Ramos (cell line): ENCODE data around the gene GLT1D1.

Source experiments
- in situ Hi-C: fragments of 300-500 bp; cut with MboI; formaldehyde crosslinking; loops from one replicate; pipeline ENCODE4 v1.14.3; 2022; ENCODE audit warnings: low sequenced_read_pairs; ENCODE audit not compliant: unreplicated experiment

The GLT1D1 gene

DNA sequence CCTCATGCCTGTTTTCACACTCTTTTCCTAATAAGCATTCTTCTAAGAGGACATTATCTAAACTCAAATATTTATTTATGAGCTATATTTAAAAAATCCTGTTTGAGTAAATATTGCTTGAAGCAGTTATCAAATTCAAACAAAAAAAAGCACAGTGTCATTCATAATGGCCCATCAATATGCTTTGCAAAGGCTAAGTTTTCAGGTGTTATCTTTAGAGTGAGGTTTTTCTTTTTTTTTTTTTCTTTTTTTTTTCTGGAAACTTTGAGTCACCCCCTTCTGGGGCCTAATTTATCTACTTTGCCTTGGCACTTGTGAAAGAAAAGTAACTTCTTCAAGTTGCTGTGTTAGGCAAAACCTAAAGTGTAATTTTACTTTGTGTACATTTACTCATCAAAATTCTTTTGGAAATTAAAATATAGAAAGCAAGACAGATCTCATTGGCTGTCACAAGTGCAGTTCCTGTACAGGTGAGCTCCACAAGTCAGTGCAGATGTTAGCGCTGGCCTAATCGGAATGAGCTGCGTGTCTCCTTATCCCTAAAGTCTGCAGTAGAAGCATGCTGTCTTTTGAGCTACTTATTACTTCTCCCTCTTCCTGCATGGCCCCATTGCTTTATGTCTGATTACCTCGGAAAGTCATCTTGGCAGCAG, 53.3 kb downstream of the GLT1D1 start:
- in situ Hi-C loops = no loop called here

DNA sequence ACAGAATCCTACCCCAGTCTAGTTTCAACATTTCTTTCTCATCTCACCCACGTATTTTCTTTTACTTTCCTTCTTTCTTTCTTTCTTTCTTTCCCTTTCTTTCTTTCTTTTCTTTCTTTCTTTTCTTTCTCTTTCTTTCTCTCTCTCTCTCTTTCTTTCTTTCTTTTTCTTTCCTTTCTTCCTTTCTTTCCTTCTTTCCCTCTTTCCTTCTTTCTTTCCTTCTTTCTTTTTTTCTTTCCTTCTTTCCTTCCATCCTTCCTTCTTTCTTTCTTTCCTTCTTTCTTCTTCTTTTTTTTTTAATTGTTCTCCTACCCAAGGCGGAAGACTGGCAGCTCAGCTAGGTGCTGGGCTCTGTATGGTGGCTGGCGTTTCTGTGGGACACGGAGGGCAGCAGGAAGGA, 55.0 kb downstream of the GLT1D1 start:
- in situ Hi-C loops = no loop called here

DNA sequence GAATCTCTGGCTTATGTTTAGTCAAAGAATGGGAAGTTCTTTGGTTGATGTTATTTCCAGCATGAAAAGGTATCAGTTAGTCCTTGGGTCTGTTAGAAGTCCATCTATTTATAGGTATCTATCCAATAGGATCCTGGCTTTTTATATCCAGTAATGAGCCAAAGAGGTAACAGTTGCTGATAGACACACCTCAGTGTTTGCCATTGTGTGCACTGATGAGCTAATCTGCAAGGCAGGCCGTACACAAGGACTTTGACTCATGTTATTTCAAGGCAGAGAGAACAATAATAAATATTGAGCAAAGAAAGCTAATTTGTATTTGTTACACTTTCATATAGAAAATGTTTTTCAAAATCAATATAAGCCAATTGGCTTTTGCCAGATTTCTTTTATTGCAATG, 56.4 kb downstream of the GLT1D1 start:
- in situ Hi-C loops = no loop called here

DNA sequence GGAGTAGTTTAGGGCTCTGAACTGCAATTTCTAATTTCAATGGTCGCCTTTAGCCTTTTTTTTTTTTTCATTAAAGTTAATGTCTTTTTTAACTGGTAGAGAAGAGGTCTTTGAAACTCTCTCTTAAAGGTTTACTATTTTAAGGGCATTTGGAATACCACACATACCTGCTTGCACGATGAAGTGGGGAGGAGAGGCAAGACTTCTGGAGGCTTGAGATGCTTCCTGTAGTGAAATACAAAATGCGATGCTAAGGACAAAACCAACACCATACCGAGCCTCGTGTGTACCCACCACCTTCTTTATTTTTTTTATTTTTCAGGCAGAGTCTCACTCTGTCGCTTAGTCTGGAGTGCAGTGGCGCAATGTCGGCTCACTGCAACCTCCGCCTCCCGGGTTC, 57.4 kb downstream of the GLT1D1 start:
- in situ Hi-C loops = no loop called here

DNA sequence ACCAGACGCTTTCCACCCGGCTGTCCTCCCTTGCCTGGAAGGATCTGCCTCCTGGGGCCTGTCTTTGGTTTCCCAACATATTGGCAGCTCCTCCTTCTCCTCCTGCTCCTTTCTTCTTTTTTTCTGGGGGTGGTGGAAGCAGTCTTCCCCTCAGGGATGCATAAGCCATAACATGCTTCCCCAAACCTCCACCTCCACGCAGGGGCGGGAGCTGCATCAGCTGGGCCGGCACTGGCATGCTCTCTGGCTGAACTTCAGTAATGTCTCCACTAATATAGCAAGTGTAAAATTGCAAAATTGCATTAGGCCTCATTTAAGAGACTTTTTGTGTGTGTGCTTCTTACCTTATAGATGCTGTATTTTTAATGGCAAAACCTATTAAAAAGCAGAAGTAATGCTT, 58.6 kb downstream of the GLT1D1 start:
- in situ Hi-C loops = no loop called here

DNA sequence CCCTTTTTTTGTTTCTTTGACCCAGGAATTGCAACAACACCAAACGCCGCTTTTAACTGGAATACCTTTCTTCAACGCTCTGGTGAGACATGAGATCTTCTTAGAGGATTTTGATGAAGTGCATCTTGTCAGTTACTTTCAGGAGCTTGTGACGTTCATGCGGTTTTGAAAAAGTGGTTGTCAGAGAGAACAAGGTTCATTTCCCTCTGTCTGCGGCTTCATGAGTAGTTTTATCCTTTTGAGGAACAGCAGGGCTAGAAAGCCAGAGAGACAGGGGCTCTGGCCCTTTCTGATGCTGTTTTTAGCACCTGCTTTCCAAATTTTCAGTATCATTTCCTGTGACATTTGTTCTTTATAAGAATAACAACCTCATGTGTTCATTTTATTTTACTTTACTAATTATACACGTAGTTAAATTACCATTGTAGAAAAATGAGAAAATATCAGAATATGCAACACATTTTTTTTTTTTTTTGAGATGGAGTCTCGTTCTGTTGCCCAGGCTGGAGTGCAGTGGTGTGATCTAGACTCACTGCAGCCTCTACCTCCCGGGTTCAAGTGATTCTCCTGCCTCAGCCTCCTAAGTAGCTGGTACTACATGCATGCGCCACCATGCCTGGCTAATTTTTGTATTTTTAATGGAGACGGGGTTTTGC, 61.8 kb downstream of the GLT1D1 start:
- in situ Hi-C loops = no loop called here

DNA sequence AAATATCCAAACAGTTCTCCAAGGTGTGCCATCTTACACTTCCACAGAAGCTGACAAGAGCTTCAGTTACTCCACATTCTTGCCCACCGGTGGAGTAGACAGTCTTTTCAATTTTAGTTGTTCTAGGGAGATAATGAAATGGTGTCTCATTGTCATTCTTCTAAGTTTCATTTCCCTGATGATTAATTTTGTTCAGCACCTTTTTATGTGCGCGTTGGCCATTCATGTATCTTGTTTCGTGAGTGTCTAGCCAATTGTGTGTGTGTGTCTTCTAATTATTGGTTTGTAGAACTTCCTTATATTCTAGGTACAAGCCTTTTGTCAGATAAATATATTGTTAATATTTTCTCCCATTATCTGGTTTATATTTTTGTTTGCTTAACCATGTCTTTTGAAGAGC, 63.1 kb downstream of the GLT1D1 start:
- in situ Hi-C loops = no loop called here

DNA sequence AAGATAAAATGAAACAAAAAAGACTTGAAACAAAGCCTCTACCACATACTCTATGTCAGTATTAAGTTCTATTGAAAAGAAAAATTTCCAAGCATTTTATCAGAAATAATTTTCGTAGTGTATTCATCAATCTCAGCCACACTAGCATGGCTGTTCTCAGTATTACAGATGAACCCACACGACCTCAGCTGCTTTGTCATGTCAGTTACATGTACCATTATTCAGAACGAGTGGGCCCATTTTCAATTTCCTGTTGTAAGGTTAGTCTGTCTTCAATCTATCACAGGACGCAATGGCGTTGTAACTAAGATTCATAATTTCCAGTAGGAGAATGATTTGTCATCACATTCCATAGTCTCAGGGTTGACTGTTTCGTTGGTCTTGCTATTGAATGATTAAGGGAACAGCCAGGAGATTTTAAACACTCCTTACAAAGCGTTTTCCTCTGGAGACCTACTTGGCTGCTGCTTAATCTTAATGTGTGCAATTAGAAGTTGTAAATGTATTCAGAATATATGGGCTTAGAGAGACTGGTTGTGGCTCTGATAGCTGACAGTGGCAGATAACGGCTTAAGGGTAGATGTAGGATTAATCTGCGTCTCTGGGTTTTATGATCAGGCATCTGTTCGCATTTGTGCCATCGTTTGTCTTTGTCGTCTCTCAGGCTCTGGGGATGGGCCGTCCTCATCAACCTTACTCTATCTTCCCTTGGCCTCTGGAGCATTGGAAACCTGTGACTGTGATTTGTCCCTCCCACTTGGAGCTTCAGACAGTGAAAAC, 65.4 kb downstream of the GLT1D1 start:
- in situ Hi-C loops = no loop called here

DNA sequence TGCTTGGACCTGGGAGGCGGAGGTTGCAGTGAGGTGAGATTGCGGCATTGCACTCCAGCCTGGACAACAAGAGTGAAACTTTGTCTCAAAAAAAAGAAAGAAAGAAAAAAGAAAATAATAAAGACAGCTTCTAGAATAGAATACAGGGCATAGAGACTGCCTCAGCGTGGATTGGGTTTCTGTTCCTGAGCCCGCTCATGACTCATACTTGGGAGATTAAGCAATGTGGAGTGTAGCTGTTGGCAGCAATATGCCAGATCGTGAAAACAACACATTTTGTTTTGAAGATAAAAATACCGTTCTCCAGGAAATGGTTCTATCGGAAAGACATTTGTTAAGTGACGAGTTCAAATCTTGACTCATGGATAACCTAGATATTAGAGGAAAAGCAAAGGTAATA, 67.2 kb downstream of the GLT1D1 start:
- in situ Hi-C loops = no loop called here

DNA sequence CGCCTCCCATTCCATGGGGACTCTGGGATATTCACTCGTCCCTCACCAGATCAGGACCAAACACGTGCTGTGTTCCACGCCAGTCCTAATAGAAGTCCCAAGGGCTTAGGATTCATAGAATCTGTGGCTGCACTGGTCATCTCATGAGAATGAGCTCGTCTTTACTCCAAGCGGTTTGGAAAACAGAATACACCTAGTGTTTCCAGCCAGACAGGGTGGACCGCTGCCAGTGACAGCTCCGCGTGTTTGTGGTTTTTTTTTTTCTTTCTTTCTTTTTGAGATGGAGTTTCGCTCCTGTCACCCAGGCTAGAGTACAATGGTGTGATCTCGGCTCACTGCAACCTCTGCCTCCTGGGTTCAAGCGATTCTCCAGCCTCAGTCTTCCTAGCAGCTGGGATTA, 75.1 kb downstream of the GLT1D1 start:
- in situ Hi-C loops = no loop called here

DNA sequence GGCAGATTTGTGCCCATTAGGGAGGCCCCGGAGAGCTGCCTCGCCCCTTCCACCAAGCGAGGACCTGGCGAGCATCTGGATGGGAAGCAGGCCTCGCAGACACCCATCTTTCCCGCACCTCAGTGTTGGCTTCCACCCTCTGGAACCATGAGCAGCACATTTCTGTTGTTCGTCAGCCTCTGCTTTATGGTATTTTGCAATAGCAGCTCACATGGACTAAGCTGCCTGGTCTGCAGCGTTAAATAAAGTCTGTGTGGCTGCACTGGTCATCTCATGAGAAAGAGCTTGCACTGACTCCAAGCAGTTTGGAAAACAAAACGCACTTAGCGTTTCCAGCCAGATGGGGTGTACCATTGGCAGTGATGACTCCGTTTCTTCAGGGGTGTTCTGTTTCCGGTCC, 75.8 kb downstream of the GLT1D1 start:
- in situ Hi-C loops = no loop called here

DNA sequence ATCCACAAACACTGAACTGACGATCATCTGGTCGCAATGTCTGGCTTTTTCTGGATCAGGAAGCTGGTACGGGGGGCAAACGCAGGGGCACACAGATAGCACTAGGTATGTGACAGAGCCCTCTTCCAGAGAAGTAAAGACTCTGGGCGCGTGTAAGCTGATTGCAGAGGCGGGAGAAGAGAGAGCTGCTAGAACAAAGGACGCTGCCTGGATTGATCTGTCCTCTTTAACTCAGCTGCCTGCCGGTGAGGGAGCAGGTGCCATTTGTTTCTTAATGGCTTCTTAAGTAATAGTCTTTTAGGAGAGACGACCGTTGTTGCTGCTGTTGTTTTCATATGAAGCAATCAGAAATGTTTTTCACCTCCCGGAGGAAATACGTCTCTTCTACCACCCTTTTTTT, 77.3 kb downstream of the GLT1D1 start:
- in situ Hi-C loops = no loop called here

DNA sequence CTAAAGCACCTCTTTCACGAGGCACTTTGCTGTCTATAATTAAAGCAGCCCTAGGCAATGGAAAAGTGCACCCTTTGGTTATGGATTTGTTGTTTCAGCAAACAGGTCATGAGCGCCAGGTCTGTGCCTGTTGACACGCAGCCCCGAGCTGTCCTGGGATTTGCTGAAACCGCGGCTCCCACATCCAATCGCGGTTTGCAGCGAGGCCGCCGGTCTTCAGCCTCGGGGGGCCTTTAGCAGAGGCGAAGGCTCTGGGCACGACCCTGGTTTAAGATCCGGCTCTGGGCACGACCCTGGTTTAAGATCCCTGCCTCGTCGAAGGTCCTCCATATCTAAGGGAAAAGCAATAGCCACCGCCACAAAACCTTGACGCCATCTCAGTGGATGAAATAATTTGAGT, 79.2 kb downstream of the GLT1D1 start:
- in situ Hi-C loops = no loop called here

DNA sequence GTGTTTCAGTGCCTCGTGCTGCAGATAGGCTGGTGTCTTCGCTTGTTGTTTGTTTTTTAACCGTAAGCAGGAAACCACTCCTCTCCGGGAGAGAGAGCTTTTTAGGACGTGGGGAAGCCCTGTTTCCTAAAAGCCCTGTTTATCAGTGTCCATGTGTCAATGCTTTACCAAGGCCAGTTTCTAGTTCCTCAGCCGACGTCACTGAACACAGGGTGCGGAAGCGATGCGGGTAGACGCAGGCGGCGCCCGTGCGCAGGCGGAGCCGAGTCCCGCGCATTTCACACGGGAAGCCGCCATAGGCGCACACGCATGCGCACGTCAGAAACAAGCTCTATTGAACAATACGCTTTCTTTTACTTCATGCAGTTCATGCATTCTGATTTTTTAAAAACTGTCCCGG, 79.8 kb downstream of the GLT1D1 start:
- in situ Hi-C loops = no loop called here

DNA sequence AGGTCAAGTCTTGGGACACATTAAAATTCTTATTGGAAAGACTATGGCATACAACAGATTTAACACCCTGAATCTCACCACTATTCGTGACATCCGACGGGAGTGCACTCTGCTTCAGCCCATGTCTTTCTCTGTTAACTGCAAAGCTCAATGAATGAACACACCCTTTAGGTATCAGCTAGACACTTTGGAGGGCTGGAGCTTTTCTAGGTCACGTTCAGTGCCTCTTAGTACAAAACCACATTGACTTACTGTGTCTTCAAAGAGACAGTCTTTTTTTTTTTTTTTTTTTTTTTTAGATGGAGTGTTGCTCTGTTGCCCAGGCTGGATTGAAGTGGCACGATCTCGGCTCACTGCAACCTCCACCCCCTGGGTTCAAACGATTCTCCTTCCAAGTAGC, 80.6 kb downstream of the GLT1D1 start:
- in situ Hi-C loops = no loop called here

DNA sequence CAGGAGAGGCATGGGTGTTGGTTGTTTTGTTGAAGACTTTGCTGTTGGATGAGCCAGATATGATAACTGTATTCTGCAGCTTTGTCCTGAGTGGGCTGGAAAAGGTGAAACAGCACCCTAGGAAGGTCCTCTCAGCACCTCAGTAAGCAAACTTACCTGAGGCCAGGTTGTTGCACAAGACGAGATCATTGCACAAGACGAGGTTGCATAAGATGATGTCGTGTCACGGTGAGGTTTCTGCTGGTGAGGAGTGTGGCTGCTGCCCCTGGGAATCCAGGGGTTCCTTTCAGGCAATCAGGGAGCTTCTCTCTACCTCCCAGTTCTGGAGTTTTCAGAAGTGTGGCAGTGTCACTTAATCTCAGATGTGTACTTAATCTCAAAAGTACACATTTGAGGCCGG, 85.6 kb downstream of the GLT1D1 start:
- in situ Hi-C loops = no loop called here

DNA sequence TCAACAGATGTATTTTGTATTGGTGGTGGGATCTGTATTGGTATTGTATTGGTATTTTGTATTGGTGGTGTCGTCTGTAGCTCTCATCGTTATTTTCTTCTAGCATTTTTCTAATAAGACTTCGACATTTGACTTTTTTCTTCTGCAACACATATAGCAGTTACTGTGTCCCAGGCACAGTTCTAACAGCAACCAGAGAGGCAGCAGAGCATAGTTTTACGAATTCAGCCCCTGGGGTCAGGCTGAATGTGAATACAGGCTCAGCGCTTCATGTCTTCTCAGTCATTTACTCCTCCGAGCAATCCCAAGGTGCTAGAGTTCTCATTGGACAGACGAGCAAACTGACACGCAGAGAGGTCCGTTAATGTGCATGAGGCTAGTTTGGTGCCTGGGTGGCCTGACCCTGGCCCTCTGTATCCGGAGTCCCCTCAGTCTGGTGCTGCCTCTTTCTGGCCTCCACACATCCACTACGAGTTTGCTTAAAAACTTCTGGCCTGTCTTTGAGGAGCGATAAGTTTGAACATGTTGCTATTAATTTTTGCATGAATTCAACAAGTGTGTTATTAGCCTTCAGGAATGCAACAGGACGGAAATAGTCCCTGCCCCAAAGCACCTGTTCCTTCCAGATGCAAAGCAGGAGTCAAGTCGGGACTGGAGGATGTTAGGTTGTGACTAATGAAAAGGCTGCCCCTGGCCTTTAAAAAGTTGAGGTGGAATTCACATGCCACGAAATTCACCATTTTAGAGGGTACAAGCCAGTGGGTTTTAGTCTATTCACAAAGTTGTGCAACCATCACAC, 87.0 kb downstream of the GLT1D1 start:
- in situ Hi-C loops = no loop called here

DNA sequence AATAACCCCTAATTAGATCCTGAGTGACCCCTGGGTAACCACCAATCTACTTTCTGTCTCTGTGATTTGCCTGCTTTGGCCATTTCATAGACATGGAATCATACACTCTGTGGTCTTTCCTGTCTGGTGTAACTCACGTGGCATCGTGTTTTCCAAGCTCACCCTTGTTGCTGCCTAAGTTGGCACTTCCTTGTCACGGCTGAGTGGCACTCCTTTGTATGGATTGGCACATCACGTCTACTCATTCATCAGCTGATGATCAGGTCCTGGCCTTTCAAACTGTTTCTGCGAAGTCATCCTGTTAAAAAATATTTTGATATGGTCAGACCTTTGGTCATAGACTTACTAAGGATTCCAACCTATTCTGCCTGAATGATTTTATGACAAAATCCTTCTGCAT, 87.7 kb downstream of the GLT1D1 start:
- in situ Hi-C loops = no loop called here

DNA sequence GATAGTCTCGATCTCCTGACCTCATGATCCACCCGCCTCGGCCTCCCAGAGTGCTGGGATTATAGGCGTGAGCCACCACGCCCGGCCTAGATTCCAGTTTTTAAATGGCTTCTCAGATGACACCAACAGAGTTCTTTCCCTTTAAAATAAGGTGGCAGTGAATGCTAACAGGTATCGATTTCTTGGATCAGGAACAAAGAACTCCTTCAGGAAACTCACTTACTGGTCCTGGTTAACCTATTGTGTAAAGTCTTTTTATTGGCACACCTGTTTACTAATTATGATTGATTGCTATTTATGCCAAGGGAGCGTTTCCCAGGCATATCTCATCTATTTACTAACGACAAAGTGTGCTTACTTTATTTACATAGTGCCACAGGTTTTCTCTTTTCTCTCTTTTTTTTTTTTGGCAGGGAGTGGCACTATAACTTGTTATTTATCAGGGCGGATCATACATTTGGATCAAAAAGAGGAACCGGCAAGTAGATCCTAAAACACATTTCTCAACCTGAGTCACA, 89.7 kb downstream of the GLT1D1 start:
- in situ Hi-C loops = no loop called here

DNA sequence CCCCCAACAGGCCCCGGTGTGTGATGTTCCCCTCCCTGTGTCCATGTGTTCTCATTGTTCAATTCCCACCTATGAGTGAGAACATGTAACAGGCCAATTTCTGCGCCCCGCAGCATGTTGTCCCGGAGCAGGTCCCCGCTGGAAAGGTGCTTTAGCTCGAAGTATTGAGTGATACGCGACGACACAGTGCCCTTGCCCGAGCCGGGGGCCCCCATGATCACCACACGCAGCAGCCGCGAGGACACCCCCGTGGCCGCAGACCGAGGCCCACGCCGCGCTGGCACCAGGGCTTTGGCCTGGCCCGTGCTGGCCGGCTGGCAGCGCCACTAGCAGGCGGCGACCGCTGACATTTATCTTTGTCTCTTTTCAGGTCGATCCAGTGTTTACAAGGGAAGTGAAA, 91.7 kb downstream of the GLT1D1 start:
- in situ Hi-C loops = no loop called here

DNA sequence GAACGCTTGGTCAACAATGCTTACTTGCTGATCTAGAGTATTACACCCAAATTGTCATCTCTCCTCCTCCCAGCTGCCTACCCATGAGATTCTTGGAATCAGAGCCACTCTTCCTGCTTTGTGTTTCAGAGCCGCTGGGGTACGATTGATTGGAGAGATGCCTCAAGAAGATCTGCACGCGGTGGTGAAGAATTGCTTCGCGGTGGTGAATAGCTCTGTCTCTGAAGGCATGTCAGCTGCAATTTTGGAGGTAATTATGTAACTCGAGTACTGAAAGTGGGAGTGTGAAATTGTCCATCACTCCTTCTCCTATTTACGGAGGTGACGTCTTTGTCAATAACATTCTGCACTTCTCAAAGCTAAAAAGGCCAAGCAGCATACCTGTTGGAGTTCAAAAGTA, 93.9 kb downstream of the GLT1D1 start:
- in situ Hi-C loops = no loop called here
